ENCODE results near the gene PRUNE2.
A peak's percentile ranks its signal among the peaks of the same experiment; 100 is the strongest.
"Not testable (repeated sequence)": the region's sequence is repeated elsewhere in the genome, so short reads cannot be mapped to it uniquely, and the experiment has no call there.

PRUNE2 gene

DNA sequence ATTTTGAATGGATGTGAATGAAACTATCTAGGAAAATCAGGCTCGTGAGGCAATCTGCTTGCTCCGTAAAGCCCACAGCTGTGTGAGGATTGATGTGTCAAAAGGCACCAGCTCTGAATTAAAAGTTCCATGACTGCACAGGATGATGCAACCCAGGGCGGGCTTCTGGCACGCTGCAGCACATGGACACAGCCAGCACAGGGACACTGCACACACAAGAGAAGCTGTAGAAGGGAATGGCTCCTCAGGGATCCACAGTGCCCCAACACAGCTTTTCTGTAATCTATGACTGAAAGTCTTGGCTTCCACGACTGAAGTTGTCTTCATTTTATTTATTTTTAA, 295.9 kb downstream of the PRUNE2 start:
- Mint-ChIP-seq H3K9me3 (ENCODE audit: low read depth) (no peaks in the 10 kb centered on the region), H3K27me3 (peaks cover 5% of the 10 kb centered on the region), H3K36me3 (peaks cover 2% of the 10 kb centered on the region), H3K4me3 (no peak overlapping the region), H3K27ac (no peak overlapping the region), H3K4me1 (ENCODE audit: low read depth) (peaks cover 2% of the 10 kb centered on the region)

DNA sequence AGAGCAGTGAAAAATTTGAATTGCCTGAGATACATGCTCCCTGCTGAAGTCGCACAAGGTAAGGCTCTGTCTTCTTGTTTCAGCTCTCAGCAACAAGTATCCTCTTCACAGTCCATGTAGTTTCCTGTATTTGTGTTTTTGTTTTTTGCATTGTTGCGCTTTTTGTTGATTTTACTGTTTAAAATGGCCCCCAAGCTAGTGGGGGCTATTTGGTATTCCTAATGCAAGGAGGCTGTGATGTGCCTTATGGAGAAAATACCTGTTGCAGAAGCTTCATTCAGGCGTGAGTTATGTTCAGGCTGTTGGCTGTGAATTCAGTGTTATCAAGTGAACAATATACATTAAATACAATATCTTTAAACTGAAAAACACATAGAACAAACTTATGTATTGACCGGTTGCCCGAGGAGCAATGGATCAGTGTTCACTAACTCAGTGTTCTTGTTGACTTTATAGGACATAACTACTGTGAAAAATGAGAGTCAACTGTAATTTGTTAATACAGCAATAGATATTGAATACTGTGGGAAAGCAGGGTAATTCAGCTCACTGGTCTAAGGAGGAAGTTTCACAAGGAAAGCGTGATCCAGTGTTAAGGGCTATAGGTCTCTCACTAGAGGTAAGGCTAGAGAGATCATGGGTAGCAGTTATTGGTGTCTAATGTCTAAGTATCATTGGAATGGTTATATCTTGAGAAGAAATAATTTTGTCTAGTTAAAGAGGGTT, 296.5 kb downstream of the PRUNE2 start:
- no peaks in the 10 kb centered on the region for H3K9me3 Mint-ChIP-seq (ENCODE audit: low read depth)
- H3K27me3 Mint-ChIP-seq = peaks cover 2% of the 10 kb centered on the region
- no peak overlapping the region for H3K27ac Mint-ChIP-seq
- no peak overlapping the region for H3K4me3 Mint-ChIP-seq
- H3K36me3 Mint-ChIP-seq = no peaks in the 10 kb centered on the region
- no peaks in the 10 kb centered on the region for H3K4me1 Mint-ChIP-seq (ENCODE audit: low read depth)

DNA sequence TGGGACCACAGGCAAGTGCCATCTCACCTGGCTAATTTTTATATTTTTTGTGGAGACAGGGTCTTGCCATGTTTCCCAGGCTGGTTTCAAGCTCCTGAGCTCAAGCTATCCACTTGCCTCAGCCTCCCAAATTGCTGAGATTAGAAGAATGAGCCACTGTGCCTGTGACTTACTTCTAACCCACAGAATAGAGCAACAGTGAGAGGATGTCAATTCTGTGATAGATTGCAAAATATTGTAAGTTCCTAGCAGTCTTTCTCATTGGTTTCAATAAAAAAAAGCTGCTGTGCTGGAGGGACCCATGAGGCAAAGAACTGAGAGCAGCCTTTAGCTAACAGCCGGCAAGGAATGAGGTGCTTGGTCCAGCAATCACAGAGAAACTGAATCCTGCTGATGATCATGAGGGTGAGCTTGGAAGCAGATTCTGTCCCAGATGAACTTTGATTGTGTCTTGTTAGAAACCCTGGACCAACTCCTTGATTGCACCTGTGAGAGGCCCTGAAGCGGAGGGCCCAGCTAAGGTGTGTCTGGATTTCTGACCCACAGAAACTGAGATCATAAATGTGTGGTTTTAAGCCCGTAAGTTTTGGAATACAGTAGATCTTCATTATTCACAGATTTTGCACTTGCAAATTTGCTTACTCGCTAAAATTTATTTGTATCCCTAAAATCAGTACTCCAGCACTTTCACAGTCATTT, 297.2 kb downstream of the PRUNE2 start:
- Mint-ChIP-seq H3K36me3 (no peaks in the 10 kb centered on the region), H3K27me3 (peaks cover 2% of the 10 kb centered on the region), H3K4me1 (ENCODE audit: low read depth) (peaks cover 1% of the 10 kb centered on the region), H3K4me3 (no peak overlapping the region), H3K9me3 (ENCODE audit: low read depth) (no peaks in the 10 kb centered on the region), H3K27ac (no peak overlapping the region)

- no peaks in the 10 kb centered on the region for H3K9me3 Mint-ChIP-seq (ENCODE audit: low read depth)
- H3K27ac Mint-ChIP-seq = no peak overlapping the region
- peaks cover 5% of the 10 kb centered on the region for H3K4me1 Mint-ChIP-seq (ENCODE audit: low read depth)
- H3K4me3 Mint-ChIP-seq = no peak overlapping the region
- H3K36me3 Mint-ChIP-seq = no peaks in the 10 kb centered on the region
- H3K27me3 Mint-ChIP-seq = peaks cover 2% of the 10 kb centered on the region
Measured at GRCh38 chr9:76607730-76608436, 298.0 kb downstream of the PRUNE2 start.

DNA sequence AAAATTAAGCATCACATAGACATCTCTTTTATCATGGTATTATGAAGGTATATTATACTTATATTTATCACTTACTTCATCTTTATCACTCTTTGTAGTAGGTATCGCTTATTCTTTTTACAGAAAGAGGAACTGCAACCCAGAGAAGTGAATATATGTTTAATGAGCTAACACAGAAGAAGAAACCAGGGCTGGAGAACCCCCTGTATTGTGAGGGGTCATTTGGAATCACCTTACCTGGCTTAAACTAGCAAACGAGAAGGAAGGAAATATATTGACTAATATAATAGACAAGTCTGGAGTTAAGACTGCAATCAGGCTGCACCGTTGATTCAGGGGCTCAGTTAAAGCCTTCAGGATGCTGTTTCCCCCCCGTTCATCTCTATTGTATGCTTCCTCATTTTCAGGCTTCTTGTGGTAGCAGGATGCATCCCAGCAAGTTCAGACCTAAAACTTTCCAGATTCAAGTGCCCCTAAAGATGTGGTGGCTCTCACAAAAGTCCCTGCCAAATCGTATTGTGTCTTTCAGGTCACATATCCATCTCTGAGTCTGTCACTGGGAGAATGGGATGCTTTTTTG, 300.5 kb downstream of the PRUNE2 start:
- Mint-ChIP-seq H3K4me3 (no peak overlapping the region), H3K4me1 (ENCODE audit: low read depth) (peaks cover 5% of the 10 kb centered on the region), H3K27ac (no peak overlapping the region), H3K27me3 (peaks cover 2% of the 10 kb centered on the region), H3K36me3 (no peaks in the 10 kb centered on the region), H3K9me3 (ENCODE audit: low read depth) (no peaks in the 10 kb centered on the region)

GRCh38 chr9:76603931-76604570, 301.9 kb downstream of the PRUNE2 start:
- no peak overlapping the region for H3K4me3 Mint-ChIP-seq
- no peaks in the 10 kb centered on the region for H3K9me3 Mint-ChIP-seq (ENCODE audit: low read depth)
- H3K4me1 Mint-ChIP-seq (ENCODE audit: low read depth) = peaks cover 5% of the 10 kb centered on the region
- no peak overlapping the region for H3K27ac Mint-ChIP-seq
- no peaks in the 10 kb centered on the region for H3K27me3 Mint-ChIP-seq
- H3K36me3 Mint-ChIP-seq = no peaks in the 10 kb centered on the region

GRCh38 chr9:76603448-76603895, 302.4 kb downstream of the PRUNE2 start:
- no peak overlapping the region for H3K4me3 Mint-ChIP-seq
- H3K27ac Mint-ChIP-seq = peak overlapping the region; percentile 55
- H3K9me3 Mint-ChIP-seq (ENCODE audit: low read depth) = no peaks in the 10 kb centered on the region
- peaks cover 5% of the 10 kb centered on the region for H3K4me1 Mint-ChIP-seq (ENCODE audit: low read depth)
- H3K27me3 Mint-ChIP-seq = no peaks in the 10 kb centered on the region
- no peaks in the 10 kb centered on the region for H3K36me3 Mint-ChIP-seq

DNA sequence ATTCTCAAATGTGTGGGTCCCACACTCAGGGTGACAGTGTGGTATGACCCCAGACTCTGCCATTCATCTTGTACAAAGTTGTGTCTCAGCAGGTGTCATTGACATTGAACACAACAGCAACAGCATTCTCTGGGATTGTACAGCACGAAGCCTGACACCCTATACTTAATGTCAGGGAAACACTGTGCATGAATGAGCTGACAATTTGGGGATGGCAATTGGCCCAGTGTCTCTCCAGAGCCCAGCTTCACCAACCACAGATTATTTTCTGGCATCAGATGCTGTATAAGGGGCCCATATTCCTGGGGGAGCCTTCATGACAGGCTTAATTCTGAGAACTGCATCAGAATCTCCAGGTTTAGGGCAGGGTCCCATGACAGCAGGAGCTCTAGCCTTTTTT, 303.7 kb downstream of the PRUNE2 start:
- Mint-ChIP-seq H3K36me3 (no peaks in the 10 kb centered on the region), H3K4me1 (ENCODE audit: low read depth) (peaks cover 5% of the 10 kb centered on the region), H3K27ac (no peak overlapping the region), H3K4me3 (no peak overlapping the region), H3K27me3 (no peaks in the 10 kb centered on the region), H3K9me3 (ENCODE audit: low read depth) (no peaks in the 10 kb centered on the region)

DNA sequence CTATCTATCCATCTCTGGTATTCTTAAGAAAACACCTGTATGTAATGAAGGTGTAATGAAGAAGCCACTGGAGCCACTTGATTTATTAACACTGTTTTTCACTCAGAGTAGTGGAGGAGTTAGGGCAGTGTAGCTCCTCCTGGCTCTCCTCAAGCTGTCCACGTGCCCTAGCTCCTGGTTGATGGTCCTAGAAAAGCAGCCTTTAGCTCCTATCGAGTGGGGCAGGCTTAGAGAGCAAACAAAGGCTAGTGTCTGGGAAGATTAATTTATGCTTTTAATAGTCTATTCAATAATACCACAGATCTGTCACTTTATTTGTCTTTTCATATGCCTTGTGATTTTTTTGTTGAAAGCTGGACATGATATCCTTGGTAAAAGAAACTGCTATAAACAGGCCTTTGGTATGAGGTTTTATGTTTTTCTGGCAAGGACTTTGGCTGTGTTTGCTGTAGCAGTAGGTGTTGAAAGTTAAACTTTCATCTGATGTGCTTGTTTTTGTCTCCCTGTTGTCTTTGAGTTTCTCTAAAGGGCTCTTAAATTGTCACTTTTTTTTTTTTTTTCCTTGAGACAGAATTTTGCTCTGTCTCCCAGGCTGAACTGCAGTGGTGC, 305.8 kb downstream of the PRUNE2 start:
- Mint-ChIP-seq H3K9me3 (ENCODE audit: low read depth) (no peaks in the 10 kb centered on the region), H3K4me1 (ENCODE audit: low read depth) (peaks cover 5% of the 10 kb centered on the region), H3K4me3 (no peak overlapping the region), H3K36me3 (no peaks in the 10 kb centered on the region), H3K27me3 (peaks cover 2% of the 10 kb centered on the region), H3K27ac (no peak overlapping the region)

- Mint-ChIP-seq H3K9me3 (ENCODE audit: low read depth) (no peaks in the 10 kb centered on the region), H3K27ac (no peak overlapping the region), H3K36me3 (no peaks in the 10 kb centered on the region), H3K4me3 (no peak overlapping the region), H3K27me3 (peaks cover 3% of the 10 kb centered on the region), H3K4me1 (ENCODE audit: low read depth) (peaks cover 5% of the 10 kb centered on the region)
Measured at GRCh38 chr9:76598981-76599380, 306.9 kb downstream of the PRUNE2 start.

- Mint-ChIP-seq H3K27ac (no peak overlapping the region), H3K4me3 (no peak overlapping the region), H3K9me3 (ENCODE audit: low read depth) (no peaks in the 10 kb centered on the region), H3K4me1 (ENCODE audit: low read depth) (peaks cover 2% of the 10 kb centered on the region), H3K36me3 (no peaks in the 10 kb centered on the region), H3K27me3 (peaks cover 3% of the 10 kb centered on the region)
Measured at GRCh38 chr9:76595645-76596044, 310.3 kb downstream of the PRUNE2 start.

DNA sequence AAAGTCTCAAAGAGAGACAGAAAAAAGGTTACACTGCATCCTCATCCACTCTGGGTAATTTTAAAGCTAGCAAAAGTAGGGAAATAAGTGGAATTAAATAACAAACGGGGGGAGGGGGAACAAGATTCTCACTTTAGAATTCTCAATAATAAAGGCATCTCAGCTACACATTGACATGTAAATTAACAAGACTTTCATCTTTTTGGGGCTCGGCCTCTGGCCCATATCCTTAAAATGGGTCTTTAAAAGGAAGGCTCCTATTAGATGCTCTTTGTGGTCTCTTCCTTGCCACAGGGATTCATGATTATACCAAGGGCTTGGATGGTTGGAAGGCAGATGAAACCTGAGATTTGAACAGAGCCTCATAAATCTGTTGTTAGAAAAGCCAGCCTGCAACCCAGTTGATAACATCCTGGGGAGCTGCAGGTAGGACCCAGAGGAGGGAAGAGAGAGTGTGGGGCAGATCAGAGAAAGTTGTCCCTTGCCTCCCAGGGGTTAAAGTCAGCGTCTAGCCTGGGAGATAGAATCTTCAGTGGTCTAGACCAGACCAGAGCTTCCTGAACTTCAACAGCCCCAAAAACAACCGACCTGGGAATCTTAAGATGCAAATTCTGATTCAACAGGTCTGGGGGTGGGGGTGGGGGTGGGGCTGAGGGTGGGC, 311.0 kb downstream of the PRUNE2 start:
- Mint-ChIP-seq H3K27ac (no peak overlapping the region), H3K27me3 (peaks cover 3% of the 10 kb centered on the region), H3K9me3 (ENCODE audit: low read depth) (no peaks in the 10 kb centered on the region), H3K4me3 (no peak overlapping the region), H3K36me3 (no peaks in the 10 kb centered on the region), H3K4me1 (ENCODE audit: low read depth) (peaks cover 2% of the 10 kb centered on the region)

DNA sequence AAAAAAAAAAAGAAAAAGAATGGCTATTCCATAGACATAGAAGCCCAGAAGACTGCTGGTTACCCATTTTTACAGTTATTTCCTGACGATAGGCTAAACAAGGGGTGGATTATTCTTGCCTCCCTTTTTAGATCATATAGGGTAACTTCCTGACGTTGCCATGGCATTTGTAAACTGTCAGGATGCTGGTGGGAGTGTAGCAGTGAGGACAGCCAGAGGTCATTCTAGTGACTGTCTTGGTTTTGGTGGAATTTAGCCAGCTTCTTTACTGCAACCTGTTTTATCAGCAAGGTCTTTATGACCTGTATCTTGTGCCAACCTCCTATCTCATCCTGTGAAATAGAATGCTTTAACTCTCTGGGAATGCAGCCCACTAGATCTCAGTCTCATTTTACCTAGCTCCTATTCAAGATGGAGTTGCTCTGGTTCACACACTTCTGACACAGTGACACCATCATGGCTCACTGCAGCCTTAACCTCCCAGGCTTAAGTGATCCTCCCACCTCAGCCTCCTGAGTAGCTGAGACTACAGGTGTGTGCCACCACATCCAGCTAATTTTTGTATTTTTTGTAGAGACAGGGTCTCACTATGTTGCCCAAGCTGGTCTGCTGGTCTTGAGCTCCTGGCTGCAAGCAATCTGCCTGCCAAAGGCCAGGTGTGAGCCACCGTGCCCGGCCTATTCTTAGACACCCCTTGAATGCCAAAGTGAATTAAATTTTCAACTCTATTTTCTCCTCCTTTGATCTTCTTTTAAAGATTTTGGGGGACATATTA, 311.8 kb downstream of the PRUNE2 start:
- not testable (repeated sequence) for H3K9me3 Mint-ChIP-seq (ENCODE audit: low read depth); H3K4me1 Mint-ChIP-seq (ENCODE audit: low read depth); H3K36me3 Mint-ChIP-seq; H3K27me3 Mint-ChIP-seq; H3K4me3 Mint-ChIP-seq; H3K27ac Mint-ChIP-seq

All from activated naive CD8-positive, alpha-beta T cell (primary cell).